Measurements from ENCODE around the gene PLCL2.

Gene PLCL2

DNA sequence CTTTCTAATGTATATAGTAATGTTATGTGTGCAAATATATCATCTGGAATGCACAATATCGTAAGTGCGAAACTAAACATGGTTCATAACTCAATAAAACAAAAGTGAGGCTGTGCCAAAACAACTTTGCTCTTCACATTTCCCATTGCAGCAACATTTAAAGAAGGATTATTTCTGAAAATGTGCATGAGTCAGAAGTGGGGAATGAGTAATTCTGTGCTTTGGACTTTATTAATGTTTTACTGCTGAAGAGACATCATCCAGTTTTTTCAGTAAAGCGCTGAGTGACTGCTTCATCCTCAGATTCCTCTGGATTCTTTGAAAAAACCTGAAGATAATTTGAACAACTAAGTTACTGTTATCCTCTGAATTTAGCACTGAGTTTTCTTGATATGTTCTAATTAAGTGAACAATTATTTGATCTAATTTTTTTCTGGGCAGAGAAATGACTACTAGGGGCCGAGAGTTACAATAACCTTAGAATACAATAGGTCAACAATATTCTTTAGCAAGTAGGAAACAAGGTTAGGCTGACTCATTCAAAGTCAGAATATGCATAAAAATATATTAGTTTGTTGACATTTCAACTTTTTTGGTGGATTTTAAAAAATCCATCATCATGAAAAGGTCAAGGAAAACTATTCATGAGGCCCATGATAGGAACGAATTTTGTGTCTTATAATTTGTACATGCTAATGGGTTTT is 20.0 kb upstream of the PLCL2 start:
- H3K4me3 ChIP-seq (ENCODE audit: low read depth, low read length), result no peak overlapping the region
- DNase-seq (ENCODE audit: low read depth), result peak; percentile 41

DNA sequence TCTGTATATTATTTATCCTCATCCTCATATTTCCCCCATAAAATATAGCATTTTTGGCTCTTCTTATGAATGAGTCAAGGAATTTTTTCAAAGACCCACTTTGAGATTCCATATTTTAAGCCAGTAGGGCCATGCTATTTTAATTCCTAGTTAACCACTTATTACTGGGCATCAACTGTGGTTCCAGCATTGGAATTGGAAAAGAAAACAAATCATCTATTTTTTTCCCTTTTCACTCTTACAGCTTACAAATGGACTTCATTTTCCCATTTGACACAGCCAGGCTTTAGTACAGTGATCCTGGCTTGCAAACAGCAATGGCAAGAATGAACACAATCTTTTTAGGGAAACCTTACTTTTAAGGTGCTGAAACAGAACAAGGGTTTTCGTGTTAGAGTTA is 19.4 kb upstream of the PLCL2 start:
- DNase-seq (ENCODE audit: low read depth), result no peak
- no peak overlapping the region for H3K4me3 ChIP-seq (ENCODE audit: low read depth, low read length)

DNA sequence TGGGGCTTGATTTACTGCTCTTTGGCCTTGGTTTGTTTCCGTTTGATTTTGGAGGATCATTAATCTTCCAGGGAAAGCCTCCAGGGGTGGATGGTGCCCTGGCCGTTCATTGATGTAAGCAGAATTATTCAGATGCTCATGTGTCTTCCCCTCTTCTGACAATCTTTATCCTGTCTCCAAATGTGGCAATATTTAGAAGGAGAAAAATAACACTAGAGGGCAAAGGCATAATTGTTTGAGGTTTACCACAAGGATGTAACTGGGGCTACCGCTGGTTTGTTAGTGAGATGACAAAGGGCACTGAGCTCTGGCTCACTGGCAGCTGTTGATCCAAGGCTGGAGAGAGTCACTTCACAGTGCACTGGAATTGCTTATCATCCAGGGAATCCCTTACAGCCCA is 18.2 kb upstream of the PLCL2 start:
- peak; percentile 68 for DNase-seq (ENCODE audit: low read depth)
- no peak overlapping the region for H3K4me3 ChIP-seq (ENCODE audit: low read depth, low read length)

DNA sequence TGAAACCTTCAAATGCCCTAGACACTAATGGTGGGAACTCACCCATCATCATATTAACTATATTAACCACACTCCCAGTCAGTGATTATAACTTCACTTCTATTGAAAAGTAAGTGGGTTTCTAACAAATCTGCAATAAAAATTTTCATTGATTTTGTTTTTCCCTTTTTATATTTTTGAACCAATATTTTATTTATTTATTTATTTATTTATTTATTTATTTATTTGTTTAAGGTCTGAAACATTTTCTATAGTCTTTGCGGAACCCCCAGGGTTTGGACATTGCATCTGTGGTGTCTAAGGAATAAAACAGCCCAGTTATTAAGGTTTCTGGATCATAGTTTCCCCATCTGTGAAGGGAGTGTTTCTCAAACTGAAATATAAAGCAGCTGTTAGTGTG is 16.2 kb upstream of the PLCL2 start:
- H3K4me3 ChIP-seq (ENCODE audit: low read depth, low read length), result no peak overlapping the region
- no peak for DNase-seq (ENCODE audit: low read depth)

DNA sequence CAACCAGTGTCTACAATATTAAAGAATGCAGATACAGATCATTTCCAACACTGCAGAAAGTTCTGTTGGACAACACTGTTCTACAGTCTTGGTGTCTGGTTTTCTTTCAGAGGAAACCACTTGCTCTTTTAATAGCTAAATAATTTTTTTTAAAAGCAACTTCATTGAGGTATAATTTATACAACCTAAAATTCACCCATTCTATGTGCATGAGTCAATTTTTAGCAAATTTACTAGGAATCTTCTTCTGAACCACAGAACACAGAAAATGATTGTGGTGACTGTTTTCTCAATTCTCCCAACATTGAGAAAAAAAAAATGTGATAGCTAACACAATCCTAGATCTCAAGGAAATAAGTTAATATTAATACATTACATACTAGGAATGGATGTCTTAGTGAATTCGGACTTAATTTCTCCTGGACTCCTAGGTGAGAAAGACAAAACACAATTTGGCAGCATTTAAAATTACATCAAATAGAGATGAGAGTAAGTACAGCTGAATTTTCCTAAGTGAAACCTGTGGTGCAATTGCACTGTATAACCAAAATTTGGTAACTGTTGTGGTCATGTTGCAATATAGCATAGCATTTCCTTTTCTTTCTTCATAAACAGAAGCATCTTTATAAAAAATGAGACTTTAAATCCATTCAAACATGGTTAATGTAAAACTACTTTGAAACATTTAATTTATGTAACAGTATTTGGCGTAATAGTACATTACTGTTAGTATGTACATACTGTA is 15.3 kb upstream of the PLCL2 start:
- H3K4me3 ChIP-seq (ENCODE audit: low read depth, low read length), result no peak overlapping the region
- DNase-seq (ENCODE audit: low read depth), result no peak

DNA sequence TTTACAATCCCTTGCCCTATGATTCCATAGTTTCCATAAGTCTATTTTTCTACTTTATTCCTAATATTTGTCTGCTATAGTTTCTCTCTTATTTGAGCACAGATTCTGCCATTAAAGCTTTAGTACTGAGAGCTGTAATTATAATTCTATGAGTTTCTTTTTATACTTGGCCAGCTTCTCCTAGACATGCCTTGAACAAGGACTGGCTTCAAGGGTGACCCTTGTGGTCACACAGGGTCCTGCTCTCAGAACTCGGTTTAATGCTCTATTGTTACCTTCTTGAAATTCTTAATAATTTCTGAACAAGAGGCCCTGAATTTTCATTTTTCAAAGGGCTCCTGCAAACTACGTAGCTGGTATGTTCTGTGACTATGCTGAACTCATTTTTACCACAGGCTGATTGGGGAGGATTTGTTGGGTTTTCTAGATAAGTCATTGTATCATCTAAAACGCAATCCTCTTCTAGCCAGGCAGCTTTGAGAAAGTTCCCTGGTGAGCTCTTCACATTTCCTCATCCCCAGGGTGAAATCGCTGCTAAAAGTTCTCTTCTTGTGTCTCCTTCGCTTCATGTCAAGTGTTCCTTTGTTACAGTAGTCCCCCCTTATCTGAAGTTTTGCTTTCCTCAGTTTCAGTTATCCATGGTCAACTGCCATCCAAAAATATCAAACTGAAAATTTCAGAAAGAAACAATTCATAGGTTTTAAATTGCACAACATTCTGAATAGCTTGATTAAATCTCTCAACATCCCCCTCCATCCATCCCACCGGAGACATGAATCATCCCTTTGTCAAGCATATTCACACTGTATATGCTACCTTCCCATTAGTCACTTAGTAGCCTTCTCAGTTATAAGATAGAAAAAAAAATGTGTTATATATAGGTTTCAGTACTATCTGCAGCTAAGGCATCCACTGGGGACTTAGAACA is 12.6 kb upstream of the PLCL2 start:
- H3K4me3 ChIP-seq (ENCODE audit: low read depth, low read length), result no peak overlapping the region
- DNase-seq (ENCODE audit: low read depth), result peak; percentile 27

DNA sequence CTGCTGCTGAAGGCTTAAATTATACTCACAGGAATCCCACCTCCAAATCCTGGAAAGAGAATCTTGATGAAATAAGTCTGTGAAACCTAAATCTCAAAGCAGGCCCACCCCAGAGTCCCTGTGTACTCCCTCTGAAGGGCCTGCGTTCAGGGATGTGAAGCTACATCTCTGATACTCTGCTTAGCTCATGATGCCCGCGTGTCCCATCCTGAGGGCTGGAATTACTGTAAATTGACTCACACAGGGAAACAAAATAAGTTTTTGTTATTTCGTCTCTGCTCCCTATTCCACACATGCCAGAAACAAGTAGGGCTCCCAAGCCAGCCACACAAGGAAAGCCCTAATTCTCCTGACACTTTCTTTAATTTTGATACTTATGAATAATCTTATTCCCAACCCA is 10.9 kb upstream of the PLCL2 start:
- DNase-seq (ENCODE audit: low read depth), result no peak
- no peak overlapping the region for H3K4me3 ChIP-seq (ENCODE audit: low read depth, low read length)

DNA sequence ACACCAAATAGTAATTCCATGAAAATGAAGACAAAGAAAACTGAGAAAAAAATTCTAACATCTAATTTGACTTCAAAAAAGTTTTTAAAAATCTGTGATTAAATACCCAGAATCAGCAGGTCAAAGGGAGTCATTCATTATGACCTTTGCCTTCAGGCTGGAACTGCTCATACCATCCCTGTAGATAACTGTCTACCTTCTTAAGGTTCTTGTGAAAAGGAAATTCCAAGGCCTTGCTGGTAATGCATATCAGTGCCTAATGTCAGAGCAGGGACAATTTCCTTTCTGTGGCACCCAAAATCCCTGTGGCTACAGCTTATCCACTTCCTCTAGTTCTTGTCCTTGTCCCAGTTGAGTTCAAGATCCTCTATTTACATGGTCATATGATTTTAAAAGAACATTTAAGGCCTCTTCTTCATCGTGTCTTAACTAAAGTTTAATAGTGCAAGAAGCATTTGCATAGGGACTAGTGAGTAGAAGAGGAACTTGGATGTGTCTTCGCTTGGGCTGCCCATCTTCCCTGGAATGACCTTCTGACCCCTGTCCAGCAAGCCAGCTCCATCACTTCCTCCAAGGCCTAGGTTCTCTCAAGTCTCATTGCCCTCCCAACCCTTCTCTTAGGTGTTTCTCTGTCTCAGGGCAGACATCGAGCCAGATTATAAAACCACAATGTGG is 8.7 kb upstream of the PLCL2 start:
- DNase-seq (ENCODE audit: low read depth), result no peak
- H3K4me3 ChIP-seq (ENCODE audit: low read depth, low read length), result no peak overlapping the region

DNA sequence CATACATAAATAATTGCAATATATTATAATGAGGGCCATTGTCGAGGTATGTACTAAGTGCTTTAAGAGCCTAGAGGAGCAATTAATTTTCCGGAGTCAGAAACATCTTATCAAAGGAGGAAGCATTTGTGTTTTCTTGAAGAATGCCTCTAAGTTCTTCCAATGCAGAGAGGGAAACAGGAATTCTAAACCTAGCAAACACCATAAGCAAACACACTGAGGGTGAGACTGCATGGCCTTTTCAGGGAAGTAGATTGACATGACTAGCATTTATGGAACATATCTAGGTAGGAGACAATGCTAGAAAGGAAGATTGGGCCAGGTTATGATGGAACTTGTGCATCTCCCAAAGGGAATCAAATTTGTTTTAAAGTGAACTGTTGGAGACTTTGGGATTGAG is 7.2 kb upstream of the PLCL2 start:
- DNase-seq (ENCODE audit: low read depth), result no peak

DNA sequence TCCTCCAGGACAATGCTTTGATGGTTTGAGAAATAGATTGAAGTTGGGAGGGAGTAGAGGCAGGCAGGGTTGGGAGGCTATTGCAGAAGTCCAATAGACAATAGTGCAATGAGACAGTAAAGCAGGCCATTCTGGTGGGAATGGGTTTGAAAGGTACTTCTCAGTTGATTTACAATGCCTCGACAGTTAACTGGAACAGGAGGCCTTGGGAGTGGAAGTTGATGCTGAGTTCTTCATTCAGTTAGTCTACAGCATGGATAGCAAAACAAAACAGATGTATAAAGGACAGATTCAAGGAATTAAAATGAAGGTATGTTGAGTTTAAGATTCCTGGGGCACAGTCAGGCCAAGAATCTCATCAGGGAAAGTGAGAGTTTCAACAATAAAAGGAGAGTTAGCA is 6.8 kb upstream of the PLCL2 start:
- H3K4me3 ChIP-seq (ENCODE audit: low read depth, low read length), result no peak overlapping the region
- no peak for DNase-seq (ENCODE audit: low read depth)

More for the DNA sequence above, 7.2 kb upstream of the PLCL2 start:
- no peak overlapping the region for H3K4me3 ChIP-seq (ENCODE audit: low read depth, low read length)

DNA sequence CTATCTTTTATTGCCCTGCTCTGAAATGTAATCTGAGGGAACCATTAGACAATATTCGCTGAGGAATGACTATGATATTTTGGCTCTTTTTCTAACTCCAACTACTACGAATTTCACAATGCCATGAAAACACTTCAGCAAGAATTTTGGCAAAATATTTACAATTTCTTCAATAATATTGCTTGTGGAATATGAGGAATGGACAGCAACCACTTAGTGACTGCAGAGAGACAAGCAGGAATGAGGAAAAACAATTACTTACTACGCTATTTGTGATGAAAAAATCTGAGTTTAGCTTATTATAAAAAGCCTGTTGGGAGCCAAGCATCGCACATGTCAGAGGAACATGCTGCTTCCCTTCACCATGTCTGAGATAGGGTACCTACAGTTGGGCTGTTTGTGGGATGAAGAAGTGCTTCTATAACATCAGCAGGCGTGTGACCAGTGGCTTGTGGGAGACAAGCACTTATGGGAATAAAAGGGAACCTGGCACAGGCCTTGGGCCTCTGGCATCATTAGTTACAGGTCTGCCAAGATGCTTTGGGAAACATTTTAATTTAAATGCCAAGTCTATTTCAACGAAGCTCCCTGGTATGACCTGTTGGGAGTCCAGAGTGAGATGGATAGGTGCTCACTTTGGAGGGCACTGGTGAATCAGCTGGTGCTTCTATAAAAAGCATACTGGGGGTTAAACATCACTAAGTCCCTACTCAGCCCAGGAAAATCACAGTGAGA is 2.7 kb upstream of the PLCL2 start:
- DNase-seq (ENCODE audit: low read depth), result no peak
- H3K4me3 ChIP-seq (ENCODE audit: low read depth, low read length), result no peak overlapping the region

DNA sequence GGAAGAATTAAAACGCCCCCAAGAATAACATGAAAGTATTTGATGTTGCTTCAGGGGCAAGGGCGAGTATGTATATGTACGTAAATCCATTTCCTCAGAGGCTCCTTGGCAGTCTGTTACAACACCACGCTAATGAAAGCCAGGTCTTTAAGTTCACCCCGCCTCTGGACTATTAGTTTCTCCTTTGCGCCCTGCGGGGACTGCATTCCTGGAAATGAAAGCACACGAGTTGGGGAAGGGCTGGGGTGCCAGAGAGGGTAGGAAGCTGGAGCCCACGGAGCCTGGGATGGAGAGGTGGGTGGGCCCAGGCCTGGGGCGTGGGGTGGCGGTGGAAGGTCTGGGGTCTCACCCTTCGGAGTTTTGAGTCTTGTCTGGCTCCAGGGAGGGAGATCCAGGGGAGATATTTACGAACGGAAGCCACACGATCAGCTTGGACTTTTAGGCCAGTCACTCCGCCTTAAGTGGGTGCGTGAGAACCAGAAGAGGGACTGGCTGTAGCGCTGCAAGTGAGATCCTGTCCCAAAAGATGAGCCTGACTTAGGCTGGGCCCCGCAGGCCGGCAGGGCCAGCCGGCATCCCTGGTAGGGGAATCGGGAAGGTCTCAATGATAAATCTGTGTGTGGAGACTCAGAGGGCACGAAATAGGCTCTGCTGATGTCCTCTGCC is 1.6 kb upstream of the PLCL2 start:
- no peak overlapping the region for H3K4me3 ChIP-seq (ENCODE audit: low read depth, low read length)
- peak; percentile 52 for DNase-seq (ENCODE audit: low read depth)

DNA sequence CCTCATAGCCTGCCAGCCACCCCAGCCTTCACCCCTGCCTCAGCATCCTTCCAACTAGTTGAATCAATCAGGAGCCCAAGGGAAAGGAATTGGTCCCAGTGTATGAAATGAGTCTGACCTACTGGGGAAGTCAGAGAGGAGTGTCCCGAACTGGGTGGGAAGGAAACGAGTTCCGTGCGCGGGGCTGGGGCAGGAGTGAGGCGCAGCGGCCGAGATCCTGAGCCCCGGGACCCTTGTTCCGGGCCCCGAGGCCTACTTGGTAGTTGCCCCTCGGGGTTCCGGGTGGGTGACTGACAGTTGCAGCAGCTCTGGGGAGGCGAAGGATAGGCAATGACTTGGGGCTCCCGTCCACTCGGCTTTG is 1.1 kb upstream of the PLCL2 start:
- H3K4me3 ChIP-seq (ENCODE audit: low read depth, low read length), result peak overlapping the region; percentile 68

DNA sequence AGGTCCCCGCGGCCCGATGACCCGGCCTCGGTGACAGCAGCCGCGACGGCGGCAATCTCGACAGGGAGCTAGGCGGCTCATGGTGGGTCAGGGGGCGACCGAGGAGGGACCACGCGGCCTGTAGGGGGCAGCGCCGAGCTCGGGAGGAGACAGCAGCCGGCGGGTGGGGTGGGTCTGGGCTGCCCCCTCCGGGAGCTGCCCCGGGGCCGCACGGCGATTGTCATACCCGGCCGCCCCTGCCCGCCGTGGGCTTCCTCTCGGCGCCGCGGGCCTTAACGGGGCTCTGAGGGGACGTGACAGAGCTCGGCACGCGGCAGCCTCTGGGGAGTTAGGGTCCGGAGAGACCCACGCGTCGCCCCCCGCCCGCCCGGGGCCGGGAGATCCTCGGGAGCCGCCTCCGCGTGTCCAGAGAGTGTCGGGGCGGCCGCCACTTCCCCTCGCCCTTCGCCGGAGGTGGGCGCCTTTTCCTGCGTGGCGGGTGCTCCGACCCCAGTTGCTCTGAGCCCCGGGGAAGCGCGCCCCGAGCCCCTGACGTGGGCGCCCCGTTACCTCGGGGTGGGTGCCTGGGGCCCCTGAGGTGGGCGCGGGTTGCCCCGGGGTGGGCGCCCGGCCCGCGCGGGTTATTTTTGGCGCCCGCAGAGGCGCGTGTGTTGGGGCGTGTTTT is 539 bp upstream of the PLCL2 start:
- no peak for DNase-seq (ENCODE audit: low read depth)
- peak overlapping the region; percentile 68 for H3K4me3 ChIP-seq (ENCODE audit: low read depth, low read length)

More for the DNA sequence above, 1.1 kb upstream of the PLCL2 start:
- no peak for DNase-seq (ENCODE audit: low read depth)

DNA sequence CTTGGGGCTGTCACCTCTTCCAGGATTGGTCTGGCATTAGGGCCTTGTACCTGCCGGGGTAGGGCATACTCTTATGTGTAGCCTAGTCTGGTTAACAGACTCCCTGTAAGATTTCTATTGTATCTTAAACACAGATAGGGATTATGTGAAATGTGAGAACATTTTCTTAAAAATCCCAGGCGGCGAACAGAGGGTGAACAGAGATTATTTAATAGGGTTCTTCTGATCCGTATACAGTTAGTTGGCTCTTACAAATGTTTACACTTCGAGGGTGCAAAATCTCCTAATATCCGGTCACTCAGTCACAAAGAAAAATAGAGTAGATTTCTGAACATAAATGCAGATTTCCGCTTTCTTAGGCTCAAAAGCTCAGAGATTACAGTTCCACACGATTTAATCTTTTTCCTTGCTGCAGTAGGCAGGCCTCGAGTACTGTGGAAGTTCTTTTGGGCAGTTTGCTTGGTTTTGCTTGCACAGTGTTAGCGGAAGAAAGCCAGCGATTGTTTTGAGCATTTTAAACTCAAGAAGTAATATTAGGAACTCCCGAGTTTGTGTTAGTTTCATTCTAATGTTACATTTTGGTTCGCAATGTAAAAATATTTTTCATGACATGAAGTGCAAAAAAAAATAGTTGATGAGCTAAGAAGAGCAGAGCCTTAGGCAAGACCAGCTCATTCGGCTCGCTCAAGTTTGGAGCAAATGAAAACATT is 993 bp downstream of the PLCL2 start:
- no peak for DNase-seq (ENCODE audit: low read depth)

DNA sequence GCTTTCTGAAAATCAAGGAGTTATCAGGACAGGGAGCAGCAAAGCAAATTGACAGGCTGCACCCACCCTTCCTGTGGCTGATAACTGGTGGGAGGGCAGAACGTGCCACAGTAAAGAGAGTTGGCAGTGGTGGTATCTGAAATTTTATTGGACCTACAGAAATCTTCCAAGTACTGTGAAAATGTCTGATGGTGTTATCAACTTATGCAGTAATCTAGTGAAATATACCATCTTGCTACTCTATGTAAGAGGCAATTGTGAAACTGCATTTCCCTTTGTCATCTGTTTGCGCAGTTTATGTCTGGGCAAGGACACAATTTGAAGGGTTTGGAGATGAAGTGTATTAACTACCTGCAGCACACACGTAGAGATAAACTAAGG is 1.5 kb downstream of the PLCL2 start:
- H3K4me3 ChIP-seq (ENCODE audit: low read depth, low read length), result peak overlapping the region; percentile 68
- no peak for DNase-seq (ENCODE audit: low read depth)

More for the DNA sequence above, 993 bp downstream of the PLCL2 start:
- H3K4me3 ChIP-seq (ENCODE audit: low read depth, low read length), result peak overlapping the region; percentile 68

DNA sequence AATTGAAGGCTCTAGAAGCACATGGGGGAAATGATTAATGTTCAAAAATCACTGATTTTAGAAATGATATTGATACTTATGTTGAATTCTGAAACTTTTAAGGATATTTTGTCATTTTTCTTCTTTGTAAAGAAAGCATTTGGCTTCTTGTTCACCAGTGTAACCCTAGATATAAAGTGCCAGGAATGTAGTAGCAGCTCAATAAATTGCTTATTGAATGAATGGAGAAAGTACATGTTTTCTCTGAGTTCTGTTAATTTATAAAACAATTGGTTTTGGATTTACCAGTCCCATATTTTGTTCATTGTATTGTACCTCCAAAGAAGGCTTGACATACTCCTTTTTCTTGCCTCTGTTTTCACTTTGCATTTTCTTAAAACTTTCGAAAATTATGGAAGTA is 2.4 kb downstream of the PLCL2 start:
- H3K4me3 ChIP-seq (ENCODE audit: low read depth, low read length), result no peak overlapping the region
- DNase-seq (ENCODE audit: low read depth), result no peak

Measured in skeletal muscle cell (primary cell).